HCT116 (cell line): Measurements from ENCODE around the gene NOC2L.

Source experiments
- CEBPB ChIP-seq: IDR thresholded peaks from 2 replicates; pipeline ENCODE4 v1.6.1; 2012; ENCODE audit warnings: low read depth
- CTCF ChIP-seq, 3 experiments: fragments of 200-600 bp in 1 of 3; sonication (generic) in 1 of 3; IDR thresholded peaks in 2 of 3; conservative IDR thresholded peaks in 1 of 3; 2 replicates each; pipeline ENCODE4 v1.5.1; 2012 to 2017; ENCODE audit warnings: low read depth in 2 of 3, low read length in 2 of 3, antibody characterized with exemption in 1 of 3, borderline replicate concordance in 1 of 3, control low read depth in 1 of 3, mild to moderate bottlenecking in 1 of 3, mixed read lengths in 1 of 3, mixed run types in 1 of 3, moderate library complexity in 1 of 3; ENCODE audit not compliant: insufficient read depth in 1 of 3
- ELF1 ChIP-seq: IDR thresholded peaks from 2 replicates; pipeline ENCODE4 v1.6.1; 2012; ENCODE audit warnings: low read depth, borderline replicate concordance
- EZH2phosphoT487 ChIP-seq: fragments of 200-600 bp; IDR thresholded peaks from 2 replicates; pipeline ENCODE4 v1.6.1; 2018; ENCODE audit warnings: antibody characterized with exemption, borderline replicate concordance
- POLR2A ChIP-seq: IDR thresholded peaks from 2 replicates; pipeline ENCODE4 v1.7.0; 2011; ENCODE audit warnings: borderline replicate concordance; ENCODE audit not compliant: insufficient read depth, insufficient read length; ENCODE audit errors: extremely low read depth
- POLR2AphosphoS5 ChIP-seq: IDR thresholded peaks from 2 replicates; pipeline ENCODE4 v1.6.1; 2011; ENCODE audit warnings: mild to moderate bottlenecking, low read depth, low read length, moderate library complexity
- RAD21 ChIP-seq: IDR thresholded peaks from 2 replicates; pipeline ENCODE4 v1.6.1; 2012; ENCODE audit warnings: low read depth, mild to moderate bottlenecking
- SIN3A ChIP-seq: IDR thresholded peaks from 2 replicates; pipeline ENCODE4 v1.6.1; 2012; ENCODE audit warnings: low read depth
- YY1 ChIP-seq: IDR thresholded peaks from 2 replicates; pipeline ENCODE4 v1.6.1; 2011; ENCODE audit warnings: low read length, low read depth, moderate library complexity, mild to moderate bottlenecking; ENCODE audit not compliant: insufficient replicate concordance; ENCODE audit errors: extremely low read depth
- ZFX ChIP-seq: fragments of 450-650 bp; IDR thresholded peaks from 2 replicates; pipeline ENCODE4 v1.6.1; 2017
- TF ChIP-seq, protein P1 (sequence below): IDR thresholded peaks from 2 replicates; pipeline ENCODE4 v1.6.1; 2012

GRCh38 chr1:942411-942821, 16.6 kb downstream of the NOC2L start:
- TF ChIP-seq RAD21 (no peak), EZH2phosphoT487 (no peak), ELF1 (no peak), POLR2AphosphoS5 (no peak), CEBPB (no peak), CTCF (IDR thresholded peaks at IDR 0.05 in 2 of 3, conservative IDR thresholded peaks at IDR 0.05 in 1 of 3; ENCODE audit: borderline replicate concordance in 1 of 3, insufficient read depth in 1 of 3, low read depth in 2 of 3, low read length in 2 of 3) (no peak), YY1 (no peak), SIN3A (no peak), POLR2A (no peak), ZFX (no peak)
- TF ChIP-seq, protein P1, sequence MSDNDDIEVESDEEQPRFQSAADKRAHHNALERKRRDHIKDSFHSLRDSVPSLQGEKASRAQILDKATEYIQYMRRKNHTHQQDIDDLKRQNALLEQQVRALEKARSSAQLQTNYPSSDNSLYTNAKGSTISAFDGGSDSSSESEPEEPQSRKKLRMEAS, result no peak
